GM08714 (cell line): Measurements from ENCODE around the gene ERCC3.
"Not testable (repeated sequence)": the region's sequence is repeated elsewhere in the genome, so short reads cannot be mapped to it uniquely, and the experiment has no call there.

Experiments
- H3K4me3 ChIP-seq: fragments of 200-500 bp; sonication (Bioruptor generic); 2 replicates; pipeline ENCODE4 v1.5.1; 2014; ENCODE audit warnings: mild to moderate bottlenecking, low read length, inconsistent platforms
- ZNF274 ChIP-seq: IDR thresholded peaks from 2 replicates; pipeline ENCODE4 v1.6.1; 2012; ENCODE audit warnings: mild to moderate bottlenecking, low read depth, low read length

ERCC3 gene

GRCh38 chr2:127256866-127257265, 37.1 kb downstream of the ERCC3 start:
- TF ChIP-seq ZNF274 = no peak
- H3K4me3 ChIP-seq = no peak overlapping the region

DNA sequence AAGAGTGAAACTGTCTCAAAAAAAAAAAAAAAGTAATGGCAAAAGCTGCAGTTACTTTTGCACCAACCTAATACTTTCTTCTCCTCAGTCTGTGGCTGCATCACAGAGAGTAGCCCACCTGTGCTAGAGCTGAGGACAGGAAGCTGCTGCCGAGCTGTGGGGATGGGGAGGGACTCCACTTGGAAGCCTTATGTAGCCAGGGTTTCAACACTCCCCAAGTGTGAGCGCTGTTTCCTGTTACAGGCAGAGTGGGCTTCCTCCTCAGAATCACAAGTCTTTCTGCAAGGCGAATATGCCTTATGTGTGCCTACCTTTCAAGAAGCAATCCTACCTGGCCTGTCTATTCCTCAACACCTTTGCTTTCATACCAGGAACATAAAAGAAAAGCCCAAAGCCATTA, 37.6 kb downstream of the ERCC3 start:
- no peak overlapping the region for H3K4me3 ChIP-seq
- no peak for TF ChIP-seq ZNF274

DNA sequence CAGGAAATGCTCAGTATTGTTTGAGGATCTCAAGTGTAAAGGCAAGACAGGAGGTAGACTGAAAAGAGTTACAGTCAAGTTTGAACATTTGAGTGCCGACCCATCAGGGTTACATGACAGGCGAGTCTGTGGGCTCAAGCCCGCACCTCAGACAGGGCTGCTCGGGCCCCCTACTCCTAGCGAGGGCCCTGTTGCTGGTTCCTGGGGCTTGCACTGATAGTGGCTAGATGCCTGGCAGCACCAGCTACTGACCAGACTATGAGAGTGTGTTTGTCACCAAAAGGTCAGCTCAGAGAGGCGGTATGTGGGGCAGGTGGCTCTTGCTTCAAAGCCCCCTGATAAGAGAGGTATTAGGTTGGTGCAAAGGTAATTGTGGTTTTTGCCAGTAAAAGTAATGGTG, 38.2 kb downstream of the ERCC3 start:
- TF ChIP-seq ZNF274 = no peak
- H3K4me3 ChIP-seq = no peak overlapping the region

- TF ChIP-seq ZNF274 = no peak
- H3K4me3 ChIP-seq = no peak overlapping the region
Measured at GRCh38 chr2:127255146-127255545, 38.8 kb downstream of the ERCC3 start.

DNA sequence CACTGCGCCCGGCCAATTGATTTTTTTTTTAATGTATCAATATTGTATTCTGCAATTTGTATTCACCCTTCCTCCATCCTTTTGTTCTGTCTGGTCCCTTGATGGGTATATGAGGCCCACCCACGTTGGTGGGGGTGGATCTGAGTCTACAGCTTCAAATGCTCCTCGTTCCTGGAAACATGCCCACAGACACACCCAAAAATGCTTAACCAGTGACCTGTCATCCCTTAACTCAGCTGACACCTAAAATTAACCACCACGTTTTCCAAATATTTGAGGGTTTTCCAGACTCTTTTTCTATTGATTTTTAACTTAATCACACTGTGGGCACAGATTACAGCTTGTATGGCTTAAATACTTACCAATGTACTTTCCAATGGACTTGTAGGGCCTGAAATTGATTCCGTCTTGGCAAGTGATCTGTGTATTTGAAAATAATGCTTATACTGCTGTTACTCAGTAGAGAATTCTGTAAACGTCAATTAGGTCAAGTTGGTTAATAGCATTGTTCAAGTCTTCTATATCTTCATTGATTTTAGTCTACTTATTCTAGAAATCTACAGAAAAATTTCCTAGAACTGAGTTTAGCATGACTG, 39.5 kb downstream of the ERCC3 start:
- no peak for TF ChIP-seq ZNF274
- H3K4me3 ChIP-seq = no peak overlapping the region

- not testable (repeated sequence) for H3K4me3 ChIP-seq
Measured at GRCh38 chr2:127241184-127241583, 52.8 kb downstream of the ERCC3 start.

GRCh38 chr2:127239395-127239794, 54.5 kb downstream of the ERCC3 start:
- no peak for TF ChIP-seq ZNF274
- no peak overlapping the region for H3K4me3 ChIP-seq

DNA sequence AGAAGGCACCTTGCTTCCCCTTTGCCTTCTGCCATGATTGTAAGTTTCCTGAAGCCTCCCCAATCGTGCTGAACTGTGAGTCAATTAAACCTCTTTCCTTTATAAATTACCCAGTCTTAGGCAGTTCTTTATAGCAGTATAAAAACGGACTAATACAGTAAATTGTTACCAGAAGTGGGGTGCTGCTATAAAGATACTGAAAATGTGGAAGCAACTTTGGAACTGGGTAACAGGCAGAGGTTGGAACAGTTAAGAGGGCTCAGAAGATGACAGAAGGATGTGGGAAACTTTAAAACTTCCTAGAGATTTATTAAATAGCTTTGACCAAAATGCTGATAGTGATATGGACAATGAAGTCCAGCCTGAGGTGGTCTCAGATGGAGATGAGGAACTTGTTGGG, 56.2 kb downstream of the ERCC3 start:
- H3K4me3 ChIP-seq = not testable (repeated sequence)

DNA sequence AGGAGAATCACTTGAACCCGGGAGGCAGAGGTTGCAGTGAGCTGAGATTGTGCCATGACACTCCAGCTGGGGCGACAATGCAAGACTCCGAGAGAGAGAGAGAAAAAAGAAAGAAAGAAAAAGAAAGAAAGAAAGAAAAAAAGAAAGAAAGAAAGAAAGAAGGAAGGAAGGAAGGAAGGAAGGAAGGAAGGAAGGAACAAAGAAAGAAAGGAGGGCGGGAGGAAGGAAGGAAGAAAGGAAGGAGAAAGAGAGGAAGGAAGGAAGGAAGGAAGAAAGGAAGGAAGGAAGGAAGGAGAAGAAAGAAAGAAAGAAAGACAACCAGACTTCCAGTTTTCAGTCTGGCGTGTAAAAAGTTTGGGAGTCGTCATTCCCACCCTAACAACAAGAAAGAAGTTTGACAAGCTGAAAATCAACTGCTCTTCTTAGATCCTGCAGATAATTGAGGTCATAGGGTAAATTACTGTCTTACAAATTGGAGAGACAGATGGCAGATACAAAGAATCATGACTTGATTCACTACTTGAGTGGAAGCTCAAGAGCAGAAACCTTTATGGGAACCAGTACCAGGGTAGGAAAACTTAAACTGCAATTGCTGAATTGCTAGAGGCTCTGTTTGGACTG, 58.8 kb downstream of the ERCC3 start:
- H3K4me3 ChIP-seq = no peak overlapping the region
- no peak for TF ChIP-seq ZNF274

GRCh38 chr2:127233710-127234109, 60.2 kb downstream of the ERCC3 start:
- no peak overlapping the region for H3K4me3 ChIP-seq
- TF ChIP-seq ZNF274 = no peak

GRCh38 chr2:127231130-127231865, 62.6 kb downstream of the ERCC3 start:
- no peak overlapping the region for H3K4me3 ChIP-seq
- TF ChIP-seq ZNF274 = no peak

DNA sequence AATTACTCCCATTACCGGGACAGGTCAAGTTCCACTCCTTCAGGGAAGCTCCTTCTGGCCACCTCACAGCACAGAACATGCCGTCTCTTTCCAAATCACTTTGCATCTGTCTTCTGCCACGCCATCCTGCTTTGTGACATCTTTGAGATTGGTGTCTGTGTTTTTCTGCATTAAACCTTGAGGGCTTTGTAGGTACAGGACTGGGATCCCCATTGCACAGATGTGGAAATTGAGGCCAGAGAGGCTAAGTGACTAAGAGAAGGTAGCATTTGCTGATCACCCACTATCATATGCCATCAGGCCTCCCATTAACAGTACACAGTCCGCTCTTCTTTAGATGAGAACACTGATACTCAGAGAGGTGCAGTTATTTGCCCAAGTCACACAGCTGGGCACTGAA, 64.4 kb downstream of the ERCC3 start:
- TF ChIP-seq ZNF274 = no peak
- no peak overlapping the region for H3K4me3 ChIP-seq

GRCh38 chr2:127228102-127228501, 65.8 kb downstream of the ERCC3 start:
- no peak for TF ChIP-seq ZNF274
- no peak overlapping the region for H3K4me3 ChIP-seq

- H3K4me3 ChIP-seq = not testable (repeated sequence)
Measured at GRCh38 chr2:127227264-127227660, 66.7 kb downstream of the ERCC3 start.

DNA sequence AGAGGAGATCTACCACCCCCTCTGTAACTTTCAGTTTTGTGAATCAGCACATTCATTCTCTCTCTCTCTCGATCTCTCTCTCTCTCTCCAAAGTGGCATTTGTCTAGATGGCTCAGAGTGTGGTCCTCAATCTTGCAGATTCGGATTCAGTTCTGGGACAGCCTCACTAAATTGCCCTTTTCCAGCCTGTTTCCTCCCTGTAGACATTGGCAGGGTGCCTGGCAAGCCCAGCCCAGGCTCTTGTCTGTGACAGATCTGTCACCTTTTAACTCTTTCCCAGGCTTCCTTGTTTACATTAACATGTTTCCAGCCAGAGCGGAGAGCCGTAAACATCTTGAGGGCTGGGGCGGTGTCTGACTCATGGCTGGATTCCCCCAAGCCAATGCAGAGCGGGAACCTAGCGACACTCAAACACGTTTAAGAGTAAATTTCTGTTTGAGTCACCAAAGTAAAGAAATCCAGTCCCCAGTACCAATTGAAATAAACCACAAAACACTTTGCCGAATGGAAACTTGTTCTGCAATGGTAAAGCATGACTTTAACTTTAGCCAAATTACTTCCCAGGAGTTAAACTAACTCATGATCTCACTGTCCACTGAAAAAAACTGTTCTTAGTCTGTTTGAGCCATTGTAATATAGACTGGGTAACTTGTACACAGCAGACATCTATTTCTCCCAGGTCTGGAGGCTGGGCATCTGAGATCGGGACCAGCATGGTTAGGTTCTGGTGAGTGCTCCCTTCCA, 67.3 kb downstream of the ERCC3 start:
- no peak for TF ChIP-seq ZNF274
- no peak overlapping the region for H3K4me3 ChIP-seq
